GM19023 (cell line): ENCODE results near the gene STAP2.
"Not testable (repeated sequence)": the region's sequence is repeated elsewhere in the genome, so short reads cannot be mapped to it uniquely, and the experiment has no call there.

Experiments
- ATAC-seq: cut with Tn5 transposase; IDR thresholded peaks from one replicate; pipeline ENCODE4 v1.9.1; 2021; ENCODE audit warnings: mild to moderate bottlenecking, moderate library complexity; ENCODE audit not compliant: unreplicated experiment

STAP2 gene

DNA sequence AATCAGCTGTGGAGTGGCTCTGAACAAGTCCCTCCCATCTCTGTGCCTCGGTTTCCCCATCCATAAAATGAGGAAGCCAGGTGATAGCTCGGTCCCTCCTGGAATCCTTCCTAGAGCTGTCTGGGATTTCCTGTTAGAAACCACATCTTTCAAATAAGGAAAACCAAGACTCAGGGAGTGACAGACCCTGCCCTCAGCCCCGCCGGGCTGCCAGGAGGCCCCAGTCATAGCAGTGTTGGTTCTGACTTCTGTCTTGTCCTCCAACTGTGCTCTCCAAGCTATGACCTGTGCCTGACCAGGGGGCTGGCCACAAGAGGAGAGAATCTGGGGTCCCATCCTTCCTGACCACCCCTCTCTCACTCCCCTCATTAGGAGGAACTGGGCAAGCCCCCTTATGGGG, 60.6 kb downstream of the STAP2 start:
- no peak for ATAC-seq

DNA sequence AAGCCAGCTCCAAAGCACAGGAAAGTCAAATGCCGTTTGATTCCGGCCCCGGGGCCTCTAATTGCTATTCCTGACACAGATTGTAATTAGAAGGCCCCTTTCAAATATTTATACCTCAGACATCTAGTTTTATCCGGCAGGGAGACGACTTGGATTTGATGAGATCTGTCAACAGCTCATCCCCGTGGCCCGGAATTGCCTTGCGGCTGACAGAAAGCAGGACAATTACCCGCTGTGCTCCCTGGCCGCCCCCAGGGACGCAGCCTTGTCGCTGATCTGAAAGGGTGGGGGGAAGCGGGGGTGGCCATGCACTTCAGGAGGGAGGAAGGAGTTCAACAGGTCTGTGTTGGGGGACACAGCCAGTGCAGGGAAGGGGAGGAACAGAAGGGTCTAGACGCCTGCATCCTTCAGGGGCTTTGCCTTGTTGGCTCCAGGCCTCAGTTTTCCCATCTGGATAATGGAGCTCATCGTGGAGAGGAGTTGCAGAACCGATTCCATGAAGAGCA, 61.4 kb downstream of the STAP2 start:
- no peak for ATAC-seq

DNA sequence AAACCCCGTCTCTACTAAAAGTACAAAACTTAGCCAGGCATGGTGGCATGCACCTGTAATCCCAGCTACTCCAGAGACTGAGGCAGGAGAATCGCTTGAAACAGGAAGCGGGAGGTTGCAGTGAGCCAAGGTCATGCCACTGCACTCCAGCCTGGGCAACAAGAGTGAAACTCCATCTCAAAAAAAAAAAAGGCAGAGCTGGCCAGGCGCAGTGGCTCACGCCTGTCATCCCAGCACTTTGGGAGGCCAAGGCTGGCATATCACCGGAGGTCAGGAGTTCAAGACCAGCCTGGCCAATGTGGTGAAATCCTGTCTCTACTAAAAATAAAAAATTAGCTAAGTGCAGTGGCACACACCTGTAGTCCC, 64.3 kb downstream of the STAP2 start:
- ATAC-seq = not testable (repeated sequence)
